Nasal cavity respiratory epithelium epithelial cell of viscerocranial mucosa (primary cell): ENCODE data around the gene ADCK1. TPM values are rescaled to one million over a fixed set of nuclear protein-coding genes. Genes with fewer than 3 reads are reported as not detected.

Source experiments
- total RNA-seq: library from RNA; depleted of rRNA; stranded (reverse); fragments of >200 nt; gene quantifications from 2 replicates; pipeline ENCODE4 v1.2.3, GENCODE V29; 2014

Gene ADCK1
- total RNA-seq, result 3.1 and 8.2 TPM in 2 replicates

DNA sequence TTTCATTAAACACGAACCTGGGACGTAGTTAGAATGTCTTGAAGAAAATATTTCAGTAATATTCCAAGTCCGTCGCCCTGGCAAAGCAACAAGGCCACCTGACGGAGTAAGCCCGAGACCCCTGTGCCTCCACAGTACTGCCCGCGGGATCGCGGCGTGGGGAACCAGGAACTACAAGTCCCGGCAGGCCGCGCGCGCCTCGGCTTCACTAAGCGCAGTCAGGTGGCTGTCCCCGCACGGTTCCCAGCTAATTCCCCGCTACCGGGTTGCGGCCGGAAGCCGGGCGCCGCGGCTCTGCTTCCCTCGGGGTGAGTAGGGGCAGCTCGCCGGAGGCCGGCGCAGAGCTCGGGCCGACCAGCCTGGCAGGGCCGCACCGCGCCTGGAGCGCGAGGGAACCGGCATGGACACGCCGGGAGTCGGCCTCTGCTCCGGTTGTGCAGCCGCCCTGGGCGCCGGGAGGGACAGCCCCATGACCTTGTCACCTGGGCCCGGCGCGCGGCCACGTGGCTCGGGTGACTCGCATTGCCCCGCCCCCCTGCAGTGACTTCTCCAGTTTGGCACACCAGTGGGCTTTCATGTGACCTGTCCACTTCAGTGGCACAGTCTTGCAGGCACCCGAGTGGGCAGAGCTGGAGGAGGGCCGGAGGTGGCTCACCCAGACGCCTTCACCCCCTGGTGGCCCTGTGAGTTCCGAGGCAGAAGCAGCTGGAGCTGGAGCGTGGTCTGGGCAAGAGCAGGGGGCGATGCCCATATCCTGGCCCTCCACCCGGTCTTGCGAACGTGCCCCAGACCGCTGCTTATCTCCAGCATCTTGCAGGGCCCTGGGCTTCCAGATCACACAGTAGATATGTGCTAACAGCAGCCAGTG is at the start of gene ADCK1:
Gene ADCK1 (plus strand): TSS at position 247 of the 868 bp plus-strand sequence. CDS start 18,870 bp downstream, outside the sequence.

GRCh38 chr14:77760381-77761204 is 39.3 kb upstream of the ADCK1 start, which contains the start of gene SNW1:
TSS of gene SNW1 (minus strand) at chr14:77761156. CDS start at chr14:77761127, 29 bp downstream.

Other genes with a start within 250 kb of the ADCK1 start
- 22.9 and 38.2 TPM in 2 replicates for gene SPTLC2, start 183.5 kb upstream of the ADCK1 start, total RNA-seq
- gene ALKBH1, start 92.1 kb upstream of the ADCK1 start, total RNA-seq, result 11.7 and 15.4 TPM in 2 replicates
- 109 and 117 TPM in 2 replicates for gene SLIRP, start 92.0 kb upstream of the ADCK1 start, total RNA-seq
- 69.8 and 71.1 TPM in 2 replicates for gene SNW1, start 39.0 kb upstream of the ADCK1 start, total RNA-seq